HG03025 (cell line): ENCODE data around the gene CHCHD6.

Source experiments
- ATAC-seq: cut with Tn5 transposase; IDR thresholded peaks from one replicate; pipeline ENCODE4 v1.9.1; 2021; ENCODE audit warnings: mild to moderate bottlenecking, moderate library complexity; ENCODE audit not compliant: unreplicated experiment, low FRiP score

Gene CHCHD6

DNA sequence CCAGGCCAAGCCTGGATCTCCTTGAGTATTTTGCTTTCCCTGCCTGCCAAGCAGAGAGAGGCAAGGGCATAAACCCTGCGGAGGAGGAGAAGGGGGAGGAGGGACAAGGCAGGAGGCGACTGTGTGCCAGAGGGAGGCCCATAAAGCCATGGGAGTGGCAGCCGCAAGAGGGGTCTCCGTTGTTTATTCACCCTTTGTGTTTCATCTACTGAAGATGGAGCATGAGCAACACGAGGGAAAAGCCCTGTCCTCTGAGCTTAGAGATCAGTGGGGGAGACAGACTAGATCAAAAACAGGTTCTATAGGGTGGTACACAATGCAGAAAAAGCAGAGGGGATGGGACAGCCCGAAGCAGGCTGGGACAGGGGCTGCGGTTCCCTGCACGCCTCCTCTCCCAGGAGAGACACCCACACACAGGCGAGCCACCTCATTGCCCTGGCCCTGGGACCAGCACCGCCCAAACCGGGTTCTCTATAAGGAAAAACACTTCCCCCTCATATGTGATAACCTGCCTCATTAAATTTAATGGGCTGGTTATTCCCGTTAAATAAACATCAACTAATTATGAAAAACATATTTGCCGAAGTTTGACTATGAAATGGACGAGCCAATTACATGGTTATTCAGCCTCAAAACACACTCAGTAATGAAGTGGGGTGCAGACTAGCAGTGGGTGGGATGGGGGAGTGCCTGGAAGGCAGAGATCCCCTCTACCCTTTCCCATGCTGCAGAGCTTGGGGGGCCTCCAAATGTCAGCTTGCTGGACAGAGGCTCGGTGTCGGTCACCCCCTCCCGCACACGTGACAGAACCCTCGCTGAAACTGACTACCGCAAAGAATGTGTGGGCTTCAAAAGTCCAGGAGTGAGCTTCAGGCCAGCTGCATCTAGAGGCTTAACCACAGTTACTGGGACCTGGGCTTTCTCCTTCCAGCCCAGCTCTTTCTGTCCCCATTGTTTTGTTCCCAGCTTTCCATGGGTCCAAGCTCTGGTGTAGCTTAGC is 264.7 kb downstream of the CHCHD6 start:
- ATAC-seq, result no peak

DNA sequence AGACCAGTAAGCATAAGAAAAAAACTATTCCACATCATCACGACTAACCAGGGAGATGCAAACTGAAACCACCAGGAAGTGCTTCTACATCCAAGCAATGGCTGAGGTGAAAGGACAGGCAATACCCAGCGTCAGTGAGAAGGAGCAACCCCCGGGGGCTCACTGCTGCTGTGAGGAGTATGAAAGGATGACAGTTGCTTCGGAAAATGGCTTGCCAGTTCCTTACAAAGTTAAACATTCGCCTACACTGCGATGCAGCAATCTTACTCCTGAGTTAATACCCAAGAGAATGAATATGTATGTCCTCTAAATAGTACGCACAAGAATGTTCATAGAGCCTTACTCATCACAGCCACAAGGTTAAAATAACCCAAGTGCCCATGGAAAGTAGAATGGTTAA is 265.5 kb downstream of the CHCHD6 start:
- no peak for ATAC-seq

DNA sequence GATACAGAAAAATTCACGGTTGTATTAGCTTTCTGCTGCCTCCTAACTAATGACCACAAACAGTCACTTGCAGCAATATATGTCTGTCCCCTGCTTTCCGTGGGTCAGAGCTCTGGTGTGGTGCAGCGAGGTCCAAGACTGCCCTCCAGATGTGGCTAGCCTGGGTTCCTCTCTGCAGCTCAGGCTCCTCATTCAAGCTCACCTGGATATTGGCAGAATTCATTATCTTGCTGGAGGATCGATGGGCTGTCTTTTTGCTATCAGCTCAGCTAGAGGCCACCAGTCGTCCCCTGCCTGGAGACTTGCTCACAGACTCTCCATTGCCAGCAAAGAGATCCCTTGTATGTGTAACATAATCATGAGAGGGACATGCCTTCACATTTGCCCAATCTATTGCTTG is 266.1 kb downstream of the CHCHD6 start:
- no peak for ATAC-seq

DNA sequence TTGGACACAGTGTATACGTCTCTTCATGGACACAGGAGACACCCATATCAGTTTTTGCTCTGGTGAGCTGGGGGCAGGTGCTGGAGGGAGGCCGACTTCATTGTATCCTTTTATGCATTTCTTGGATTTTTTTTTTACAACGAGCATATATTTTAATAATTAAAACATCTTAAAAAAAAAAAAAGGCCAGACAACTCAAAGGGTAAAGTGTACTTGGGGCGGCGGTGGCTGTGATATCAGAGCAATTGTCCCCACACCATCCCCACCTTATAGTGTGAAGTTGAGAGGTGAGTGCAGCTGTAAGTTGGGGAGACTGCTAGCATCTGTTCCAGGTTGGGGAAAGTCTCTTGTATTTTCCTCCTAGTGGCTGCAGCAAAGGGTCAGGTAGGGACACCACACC is 266.9 kb downstream of the CHCHD6 start:
- no peak for ATAC-seq

DNA sequence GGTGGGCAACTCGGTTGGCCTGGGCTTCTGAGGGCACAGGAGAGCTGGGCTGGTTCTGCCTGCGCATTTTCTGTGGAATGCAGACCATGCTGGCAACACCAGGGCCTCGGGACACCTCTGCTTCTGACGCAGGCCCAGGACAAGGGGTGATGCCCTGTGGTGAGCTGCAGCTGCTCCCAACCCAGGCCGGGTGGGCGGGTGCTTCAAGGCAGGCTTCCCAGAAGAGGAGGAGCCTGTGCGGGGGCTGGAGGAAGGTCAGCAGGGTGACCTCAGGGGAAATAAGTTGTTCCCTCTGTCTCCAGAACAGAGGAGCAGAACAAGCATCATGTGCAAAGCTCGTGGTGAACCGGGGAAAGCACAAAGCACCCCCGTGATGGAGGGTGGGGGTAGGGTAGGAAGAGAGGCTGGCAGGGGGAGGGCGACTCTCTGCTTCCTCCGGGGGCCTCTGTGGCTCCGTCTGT is 267.9 kb downstream of the CHCHD6 start:
- ATAC-seq, result no peak

DNA sequence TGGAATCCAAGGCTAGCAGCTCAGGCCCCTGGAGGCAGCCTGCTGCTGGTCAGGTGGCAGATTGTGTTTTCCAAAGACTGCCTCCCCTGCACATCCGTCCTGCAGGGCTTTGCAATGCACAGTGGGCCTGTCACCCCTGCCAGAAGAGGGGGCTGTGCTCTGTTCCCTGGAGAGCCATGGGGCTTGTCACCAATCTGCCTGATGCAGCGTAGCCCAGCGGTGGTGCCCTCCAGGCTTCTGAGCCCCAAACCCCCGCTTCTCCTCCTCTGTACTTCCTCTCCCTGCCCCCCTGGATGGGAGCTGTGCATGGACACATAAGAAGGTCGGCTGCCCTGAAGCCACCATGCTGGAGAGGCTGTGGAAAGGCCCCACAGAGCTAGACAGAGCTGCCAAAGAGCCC is 268.8 kb downstream of the CHCHD6 start:
- ATAC-seq, result no peak

DNA sequence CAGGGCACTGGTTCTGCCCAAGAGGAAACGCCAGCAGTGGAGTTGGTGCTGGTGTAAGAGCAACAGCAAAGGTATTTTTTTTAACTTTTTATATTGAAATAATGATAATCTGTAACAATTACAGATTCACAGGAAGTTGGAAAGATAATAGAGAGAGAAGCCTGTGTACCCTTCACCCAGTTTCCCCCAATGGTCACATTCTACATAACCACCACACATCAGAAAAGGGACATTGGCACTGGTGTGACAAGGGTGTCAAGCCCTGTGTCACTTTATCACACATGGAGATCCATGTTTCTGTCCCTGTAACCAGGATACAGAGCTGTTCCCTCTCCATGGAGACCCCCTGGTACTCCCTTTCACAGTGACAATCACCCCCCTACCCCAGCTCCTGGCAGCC is 269.8 kb downstream of the CHCHD6 start:
- ATAC-seq, result no peak

DNA sequence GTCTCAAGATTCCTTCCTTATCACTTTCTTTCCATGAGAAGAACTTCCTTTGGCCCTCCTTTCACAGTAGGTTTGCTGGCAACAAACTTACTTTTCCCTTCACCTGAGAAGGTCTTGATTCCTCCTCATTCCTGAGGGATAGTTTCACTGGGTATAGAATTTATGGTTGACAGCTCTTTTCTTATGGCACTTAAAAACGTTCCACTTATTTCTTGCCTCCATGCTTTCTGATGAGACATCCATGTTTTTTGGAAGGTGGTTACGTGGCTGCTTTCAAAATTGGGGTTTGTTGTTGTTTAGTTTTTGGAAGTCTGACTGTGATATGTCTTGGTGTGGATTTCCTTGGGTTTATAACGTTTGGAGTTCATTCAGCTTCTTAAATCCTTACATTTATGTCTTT is 270.7 kb downstream of the CHCHD6 start:
- ATAC-seq, result no peak

DNA sequence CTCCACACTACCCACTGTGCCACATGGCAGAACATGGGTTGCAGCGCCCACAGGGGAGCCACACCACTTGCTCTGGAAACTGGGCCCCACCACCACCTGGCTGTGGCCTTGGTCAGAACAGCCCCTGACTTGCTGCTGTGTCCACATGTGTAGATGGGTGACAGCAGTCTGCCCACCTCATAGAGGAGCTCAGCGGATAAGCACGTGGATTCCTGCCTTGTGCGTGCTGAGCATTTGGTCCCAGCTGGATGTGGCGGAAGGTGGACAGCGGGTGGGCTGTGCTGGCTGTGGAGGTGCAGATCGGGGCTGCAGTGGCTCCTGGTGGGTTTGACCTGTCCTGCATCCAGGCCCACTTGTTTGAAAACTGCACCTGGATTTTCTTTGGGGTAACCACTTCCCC is 272.9 kb downstream of the CHCHD6 start:
- ATAC-seq, result no peak

DNA sequence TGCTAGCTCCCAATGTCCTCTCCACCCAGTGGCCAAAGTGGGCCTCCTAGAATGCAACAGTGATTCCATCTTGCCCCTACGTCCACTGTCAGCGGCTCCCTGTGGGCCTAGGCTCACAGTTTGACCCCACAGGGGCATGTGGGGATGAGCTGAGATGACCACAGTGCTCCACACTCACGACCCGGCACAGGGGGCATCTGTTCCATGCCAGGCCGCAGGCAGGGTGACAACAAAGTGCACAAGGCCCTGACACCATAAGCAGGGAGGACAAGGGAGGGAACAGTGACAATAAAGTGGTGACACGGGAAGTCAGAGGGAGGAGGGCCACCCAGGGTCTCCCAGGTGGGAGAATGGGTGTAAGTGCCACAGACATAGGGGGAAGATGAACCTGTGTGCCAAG is 273.8 kb downstream of the CHCHD6 start:
- no peak for ATAC-seq

DNA sequence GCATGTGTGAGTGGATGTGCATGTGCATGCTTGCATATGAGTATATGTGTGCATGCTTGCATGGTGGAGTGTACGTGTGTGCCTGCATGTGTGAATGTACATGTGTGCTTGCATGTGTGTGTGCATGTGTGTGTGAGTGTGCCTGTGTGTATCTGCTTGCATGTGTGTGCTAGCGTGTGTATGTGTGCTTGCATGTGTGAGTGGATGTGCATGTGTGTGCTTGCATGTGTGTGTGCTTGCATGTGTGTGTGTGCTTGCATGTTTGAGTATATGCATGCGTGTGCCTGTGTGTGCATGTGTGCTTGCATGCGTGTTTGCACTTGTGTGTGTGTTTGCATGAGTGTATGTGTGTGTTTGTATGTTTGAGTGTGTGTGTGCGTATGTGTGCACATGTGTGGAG is 274.3 kb downstream of the CHCHD6 start:
- ATAC-seq, result no peak

DNA sequence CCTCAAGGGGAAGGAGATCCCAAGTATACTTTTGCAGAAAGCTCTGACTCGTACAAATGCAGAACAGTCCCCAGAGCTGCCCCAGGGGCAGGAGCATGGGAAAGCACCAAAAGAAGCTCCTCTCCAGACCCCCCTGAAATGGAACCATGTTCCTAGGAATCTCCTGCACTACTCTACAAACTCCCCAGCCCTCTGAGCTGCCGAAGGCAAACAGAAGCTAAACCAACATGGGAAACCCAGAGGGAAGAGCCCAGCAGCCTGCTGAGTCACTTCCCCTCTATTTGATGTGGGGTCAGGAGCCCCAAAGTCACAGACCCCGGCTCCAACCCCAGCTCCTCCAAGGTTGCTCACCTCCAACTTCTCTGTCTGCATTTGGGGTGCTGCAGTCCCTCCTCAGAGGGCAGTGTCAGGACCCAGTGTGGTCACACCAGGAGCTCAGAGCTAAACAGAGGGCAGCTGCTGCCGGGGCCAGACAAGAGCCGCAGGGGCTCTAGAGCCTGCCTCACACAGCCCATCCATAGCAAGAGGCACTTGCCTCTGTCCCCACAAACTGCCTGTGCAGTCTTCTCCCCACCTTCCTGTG is 275.1 kb downstream of the CHCHD6 start:
- no peak for ATAC-seq

DNA sequence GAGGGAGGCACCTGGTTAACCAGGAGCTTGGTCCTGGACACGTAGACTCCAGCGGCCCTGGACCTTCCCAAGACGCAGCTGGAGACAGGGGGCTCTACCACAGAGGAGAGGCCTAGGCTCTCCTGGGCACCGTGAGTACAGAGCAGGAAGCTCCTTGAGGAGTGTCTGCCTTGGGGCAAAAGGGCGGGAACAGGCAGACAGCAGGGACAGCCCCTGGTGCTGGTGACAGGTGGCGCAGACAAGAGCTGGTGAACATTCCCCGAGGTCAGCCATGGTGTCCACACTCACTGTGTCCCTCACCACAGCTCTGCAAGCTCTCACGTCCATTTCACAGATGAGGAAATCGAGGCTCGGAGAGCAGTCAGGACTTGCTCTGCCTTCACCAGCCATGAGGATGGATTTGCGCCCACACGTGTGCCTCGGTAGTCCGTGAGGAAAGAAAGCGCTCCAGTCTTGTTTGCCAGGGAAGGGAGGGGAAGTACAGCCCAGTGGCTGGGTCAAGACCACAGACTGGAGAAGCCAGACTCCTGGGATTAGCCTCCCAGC is 276.3 kb downstream of the CHCHD6 start:
- no peak for ATAC-seq

DNA sequence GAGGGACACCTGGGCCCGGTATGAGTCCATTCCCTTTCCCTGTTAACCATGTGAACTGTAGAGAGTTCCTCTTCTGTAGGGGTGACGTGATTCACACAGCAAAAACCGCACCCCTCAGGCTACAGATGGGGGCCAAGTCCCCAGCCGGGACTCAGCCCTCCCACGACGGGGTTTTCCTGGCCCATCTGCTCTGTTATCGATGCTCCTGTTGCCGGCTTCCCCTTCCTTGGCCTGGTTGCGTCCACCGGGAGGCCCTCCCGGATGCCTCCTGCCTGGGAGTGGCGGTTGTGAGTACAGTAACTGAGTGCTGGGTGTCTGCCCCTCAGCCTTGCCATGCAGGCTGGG is 278.1 kb downstream of the CHCHD6 start:
- ATAC-seq, result peak; percentile 13

DNA sequence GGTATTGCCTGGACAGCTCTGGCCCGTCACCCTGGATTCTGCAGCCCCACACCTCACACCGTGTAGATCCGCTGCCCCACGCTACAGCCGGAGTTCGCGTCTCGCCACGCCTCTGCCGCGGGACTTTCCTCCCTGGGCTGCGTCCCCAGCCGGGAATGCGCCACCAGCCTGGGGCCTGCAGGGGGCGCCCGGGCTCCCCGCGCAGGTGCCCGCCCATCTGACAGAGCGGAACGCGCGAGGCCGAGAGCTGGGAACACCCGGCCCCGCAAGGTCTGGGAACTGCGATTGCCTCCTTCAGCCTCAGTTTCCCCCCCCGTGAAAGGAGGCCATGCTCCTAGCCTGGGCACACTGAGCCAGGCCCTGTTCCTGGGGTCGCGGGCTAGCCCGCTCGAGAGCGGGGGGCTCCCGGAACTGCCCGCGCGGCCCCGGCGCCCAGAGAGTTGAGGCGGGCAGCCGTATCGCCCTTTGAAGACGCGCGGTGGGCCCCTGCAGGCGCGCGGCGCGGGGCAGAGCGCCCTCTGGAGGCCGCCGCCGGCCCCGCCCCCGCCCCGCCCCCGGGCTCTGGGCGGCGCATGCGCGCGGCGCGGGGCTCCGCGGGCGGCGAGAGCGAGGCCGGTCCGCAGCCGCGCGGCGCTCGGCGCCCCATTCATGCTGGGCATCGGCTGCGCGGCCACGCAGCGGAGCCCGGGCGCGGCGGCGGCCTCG is 278.6 kb downstream of the CHCHD6 start, which contains the start of gene PLXNA1:
TSS of gene PLXNA1 (plus strand) at position 645 of the 705 bp plus-strand sequence. CDS start 5,479 bp downstream, outside the sequence.
- ATAC-seq, result peak; percentile 57

DNA sequence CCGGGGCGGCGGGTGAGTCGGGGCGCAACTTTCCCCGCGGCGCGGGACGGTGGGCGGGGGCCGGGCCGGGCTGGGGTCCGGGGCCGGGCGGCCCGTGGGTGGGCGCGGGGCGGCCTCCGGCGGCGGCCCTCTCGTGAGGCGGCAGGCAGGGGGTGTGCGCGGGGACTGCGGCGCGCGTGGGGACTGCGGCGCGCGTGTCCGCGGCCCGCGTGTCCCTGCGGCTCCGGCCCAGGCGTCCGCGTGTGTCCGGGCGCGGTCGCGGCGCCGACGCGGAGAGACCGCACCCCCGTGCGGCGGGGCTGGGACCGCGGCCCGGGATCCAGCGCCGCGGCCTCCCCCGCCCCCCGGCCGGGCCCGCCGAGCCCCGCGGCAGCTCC is 279.2 kb downstream of the CHCHD6 start:
- ATAC-seq, result peak; percentile 16

DNA sequence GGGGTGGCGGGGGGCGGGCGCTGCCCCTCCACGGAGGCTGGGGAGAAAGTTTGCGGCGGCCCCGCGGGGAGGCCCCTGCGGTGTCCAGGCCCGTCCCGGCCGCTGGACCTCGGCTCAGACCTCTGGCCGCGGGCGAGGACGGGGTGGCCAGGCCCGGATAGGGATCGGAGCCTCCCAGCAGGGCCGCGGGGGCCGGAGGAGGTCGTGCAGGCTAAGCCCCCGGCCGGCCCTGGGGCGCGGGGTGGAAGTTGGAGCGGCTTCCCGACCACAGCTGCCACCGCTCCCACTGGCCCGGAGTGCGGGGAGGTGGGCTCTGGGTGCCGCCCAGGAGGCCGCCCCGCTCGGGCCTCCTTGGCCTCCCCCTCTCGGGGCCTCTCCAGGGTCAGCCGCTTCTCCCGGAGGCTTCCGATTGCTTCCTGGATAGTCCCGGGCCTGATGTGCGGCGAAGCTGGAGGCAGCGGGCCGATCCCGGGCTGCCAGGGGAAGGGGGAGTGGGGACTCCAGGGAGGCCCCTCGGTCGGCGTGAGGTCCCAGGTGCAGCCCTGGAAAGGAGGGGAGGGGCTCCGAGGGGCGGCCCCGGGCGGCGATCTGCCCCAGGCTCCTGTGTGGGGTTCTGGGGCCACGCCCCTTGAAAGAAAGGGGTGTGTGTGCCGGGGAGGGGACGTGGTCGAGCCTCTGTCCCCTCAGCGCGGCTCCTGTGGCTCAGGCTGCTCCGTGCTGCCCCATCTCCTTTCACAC is 279.8 kb downstream of the CHCHD6 start:
- no peak for ATAC-seq

DNA sequence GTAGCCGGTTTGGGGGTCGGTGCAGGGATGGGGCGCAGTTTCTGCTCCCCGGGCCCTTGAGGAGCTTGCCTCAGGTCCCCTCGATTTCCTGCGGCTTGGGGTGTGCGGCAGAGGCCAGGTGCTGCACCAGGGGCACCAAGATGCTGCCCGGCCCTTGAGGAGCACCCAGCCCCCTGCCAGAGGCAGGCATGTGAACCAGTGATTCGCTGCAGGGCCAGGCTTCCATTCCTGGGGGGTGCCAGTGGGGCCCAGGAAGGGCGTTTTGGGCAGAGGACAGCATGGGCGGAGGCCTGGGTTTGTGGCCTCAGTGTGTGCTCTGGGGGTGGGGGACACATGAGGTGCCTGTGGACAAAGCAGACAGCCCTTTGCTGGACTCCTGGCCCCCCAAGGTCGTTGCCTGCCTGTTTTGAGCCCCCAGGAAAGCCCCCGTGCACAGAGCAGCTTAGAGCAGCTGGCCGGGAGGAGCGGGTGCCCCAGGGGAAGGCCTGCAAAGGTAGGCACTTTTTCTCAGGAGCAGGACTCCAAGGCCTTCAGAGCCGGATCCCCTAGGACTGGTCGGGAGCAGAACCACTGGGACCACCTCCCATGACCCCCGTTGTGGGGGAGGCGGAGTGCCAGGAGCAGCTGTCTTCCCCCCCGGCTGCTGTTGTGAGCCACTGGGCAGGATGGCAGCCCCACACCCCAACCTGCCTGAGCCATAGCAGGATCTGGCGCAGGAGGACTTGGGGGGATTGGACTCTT is 280.5 kb downstream of the CHCHD6 start:
- no peak for ATAC-seq

DNA sequence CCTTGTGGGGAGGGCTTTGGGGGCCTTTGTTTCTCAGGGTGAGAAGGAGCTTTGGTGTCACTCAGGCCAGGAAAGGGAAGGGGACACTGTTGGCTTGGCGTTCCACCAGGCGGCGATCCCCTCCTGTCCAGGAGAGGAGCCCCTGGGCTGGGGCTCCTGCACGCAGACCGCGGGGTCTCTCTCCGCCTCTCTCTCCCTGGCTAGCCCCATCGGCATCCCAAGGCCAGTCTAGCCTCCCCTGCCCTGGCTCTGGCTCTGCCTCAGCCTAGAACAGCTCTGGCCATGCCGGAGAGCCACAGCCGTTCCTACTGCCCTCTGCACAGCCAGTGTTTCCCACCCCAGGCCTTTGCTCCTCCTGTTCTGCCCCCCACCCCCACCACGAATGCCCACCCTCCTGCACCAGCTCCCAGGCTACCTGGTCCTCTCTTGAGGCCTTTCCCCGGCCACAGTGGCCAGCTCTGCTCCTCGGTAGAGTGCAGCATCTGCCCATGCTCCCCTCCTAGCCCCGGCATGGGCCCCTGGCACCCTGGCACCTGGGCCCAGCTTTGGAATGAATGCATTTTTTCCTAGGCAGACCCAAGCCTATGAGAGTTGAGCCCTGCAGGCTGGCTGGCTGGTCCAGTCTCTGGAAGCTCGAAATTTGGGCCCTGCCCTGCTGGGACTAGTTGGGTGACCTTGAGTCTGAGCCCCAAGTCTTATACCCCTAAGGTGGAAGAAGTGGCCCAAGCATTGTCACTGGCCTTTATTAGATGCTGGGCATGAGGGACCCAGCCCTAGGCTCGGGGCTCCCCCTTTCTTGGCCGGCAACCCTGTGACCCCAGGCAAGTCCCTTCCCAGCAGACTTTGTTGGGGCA is 281.3 kb downstream of the CHCHD6 start:
- no peak for ATAC-seq
